Stomach (tissue), 9 donors: Measurements from ENCODE around the gene CHCHD6. TPM values are rescaled to one million over a fixed set of nuclear protein-coding genes. Genes with fewer than 3 reads are reported as not detected.

Source experiments
- DNase-seq, 2 donors: peaks; one replicate each; pipeline versions ENCODE4 v3.0.0 to v3.0.0-alpha.2; 2013 to 2019
- H3K27ac ChIP-seq, 5 donors: fragments of 200-600 bp in 4 of 5; sonication (generic) in 4 of 5; one replicate each; pipeline ENCODE4 v1.5.1; 2013 to 2019; ENCODE audit warnings: mild to moderate bottlenecking in 1 of 5, moderate library complexity in 1 of 5
- H3K27me3 ChIP-seq, 3 donors: fragments of 200-600 bp; sonication (generic); one replicate each; pipeline ENCODE4 v1.5.1; 2017 to 2019; ENCODE audit warnings: mixed run types in 1 of 3
- H3K36me3 ChIP-seq, 4 donors: fragments of 200-600 bp; sonication (generic); 1 replicate in 3 of 4; 2 replicates in 1 of 4; pipeline ENCODE4 v1.5.1; 2016 to 2019
- H3K4me1 ChIP-seq, 4 donors: fragments of 200-600 bp; sonication (generic); one replicate each; pipeline ENCODE4 v1.5.1; 2016 to 2019
- H3K4me3 ChIP-seq, 4 donors: fragments of 200-600 bp; sonication (generic) in 3 of 4; one replicate each; pipeline ENCODE4 v1.5.1; 2016 to 2019; ENCODE audit warnings: mild to moderate bottlenecking in 1 of 4
- H3K9me3 ChIP-seq, 4 donors: fragments of 200-600 bp; sonication (generic); one replicate each; pipeline ENCODE4 v1.5.1; 2016 to 2019
- CTCF ChIP-seq, 7 experiments: fragments of 450-650 bp in 4 of 7; fragments of 200-600 bp in 3 of 7; sonication (generic) in 3 of 7; IDR thresholded peaks; one replicate each; pipeline ENCODE4 v1.5.1; 2016 to 2019; ENCODE audit warnings: antibody characterized with exemption in 7 of 7, control low read depth in 2 of 7, mild to moderate bottlenecking in 1 of 7
- EP300 ChIP-seq: sonication (generic); formaldehyde crosslinking; IDR thresholded peaks from one replicate; pipeline ENCODE4 v1.6.1; 2017; ENCODE audit warnings: antibody characterized with exemption
- POLR2A ChIP-seq, 4 donors: fragments of 450-650 bp; IDR thresholded peaks; one replicate each; pipeline ENCODE4 v1.6.1; 2016; ENCODE audit warnings: antibody characterized with exemption in 4 of 4, control low read depth in 2 of 4, mild to moderate bottlenecking in 1 of 4, moderate library complexity in 1 of 4
- POLR2AphosphoS5 ChIP-seq, 3 donors: sonication (generic); formaldehyde crosslinking; IDR thresholded peaks; one replicate each; pipeline ENCODE4 v1.6.1; 2016; ENCODE audit warnings: antibody characterized with exemption in 3 of 3
- WGBS, 5 donors: extraction: QIAGEN DNeasy Blood & Tissue Kit in 3 of 5; methylation state at CpG; one replicate each; pipeline versions ENCODE4 v1.1.5 to v1.1.7; 2013 to 2018; 5-methylcytosine and 5-hydroxymethylcytosine counted together
- intact Hi-C: fragments of 100-400 bp; cut with DNase I; formaldehyde crosslinking; loops from one replicate; pipeline ENCODE4 v1.15.1; 2023; ENCODE audit warnings: low total_unique reads
- polyA plus RNA-seq, 3 donors: library from polyadenylated mRNA; stranded (reverse); fragments of 200-250 nt; gene quantifications; one replicate each; pipeline ENCODE4 v1.2.3, GENCODE V29; 2013
- total RNA-seq, 5 donors: library from RNA; depleted of rRNA; stranded (reverse); fragments of >200 nt; gene quantifications; one replicate each; pipeline versions ENCODE4 v1.1.0 to v1.2.3, GENCODE V29; 2014 to 2016
- donor health status: healthy with polysubstance abuse.
- donor health status: Bipolar disorder and iron deficiency.
- donor health status: healthy.

CHCHD6 gene
- total and polyA plus RNA-seq, 8 donors, result 4.0 to 40.8 (median 11.9) TPM; not detected in 1

DNA sequence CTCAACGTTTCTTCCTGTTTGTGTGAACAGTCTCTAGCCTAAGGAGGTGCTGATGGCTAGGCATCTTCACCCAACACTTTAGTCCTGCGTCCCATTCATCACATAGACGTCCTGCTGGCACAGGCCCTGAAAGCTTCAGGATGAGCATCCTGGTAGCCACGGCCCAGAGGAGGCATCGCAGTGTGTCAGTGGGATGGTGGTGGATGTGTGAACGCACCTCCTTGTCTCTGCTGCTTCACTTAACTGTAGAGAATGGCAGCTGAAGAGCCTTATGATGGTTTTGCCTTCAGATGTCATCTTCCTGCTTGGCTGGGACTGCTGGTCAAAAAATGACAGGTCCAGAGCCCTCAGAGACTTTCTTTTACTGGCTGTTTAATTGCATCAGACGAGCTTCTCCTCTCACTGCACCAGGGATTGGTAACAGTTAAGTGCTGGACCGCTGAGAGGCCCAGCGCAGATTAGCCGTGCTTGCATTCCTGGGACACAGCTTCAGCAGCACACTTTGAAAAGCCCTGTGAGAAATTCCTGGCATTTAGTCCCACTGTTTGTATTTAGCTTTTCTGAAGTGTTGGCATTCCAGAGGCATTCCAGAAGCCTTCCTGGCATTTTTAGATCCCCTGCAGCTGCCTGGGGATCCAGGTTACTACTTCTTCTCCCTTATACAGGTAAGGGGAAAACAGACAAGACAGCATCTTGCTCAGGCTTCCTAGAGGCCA lies 146.5 kb downstream of the CHCHD6 start:
- 59 to 72% (median 67%) methylated on average over 10 of the region's 10 CpGs for WGBS, 5 donors
- H3K27ac ChIP-seq, result no peak overlapping the region

GRCh38 chr3:126851382-126851781 lies 147.3 kb downstream of the CHCHD6 start:
- DNase-seq, result no peak
- TF ChIP-seq POLR2AphosphoS5 (IDR thresholded peaks at IDR 0.05) (no peak), POLR2A (IDR thresholded peaks at IDR 0.05) (no peak), EP300 (no peak), CTCF (IDR thresholded peaks at IDR 0.05) (no peak)
- no peaks in the 10 kb centered on the region for H3K9me3 ChIP-seq
- H3K36me3 ChIP-seq, result no peaks in the 10 kb centered on the region
- no peak overlapping the region for H3K27ac ChIP-seq
- peaks cover 0 to 16% (median 0%) of the 10 kb centered on the region in 4 donors for H3K4me1 ChIP-seq
- WGBS, 5 donors, result 91 to 99% (median 96%) methylated on average over 4 to 6 of the region's 6 CpGs
- H3K4me3 ChIP-seq, result no peak overlapping the region
- intact Hi-C loops, result no loop called here
- no peaks in the 10 kb centered on the region for H3K27me3 ChIP-seq

More for the DNA sequence above, 146.5 kb downstream of the CHCHD6 start:
- Histone ChIP-seq H3K9me3 (no peaks in the 10 kb centered on the region), H3K36me3 (no peaks in the 10 kb centered on the region), H3K4me3 (no peak overlapping the region), H3K4me1 (peaks cover 0 to 16% (median 0%) of the 10 kb centered on the region in 4 donors), H3K27me3 (no peaks in the 10 kb centered on the region)
- peak in 1 of 2 donors; percentile 45 for DNase-seq
- TF ChIP-seq POLR2AphosphoS5 (IDR thresholded peaks at IDR 0.05) (no peak), CTCF (IDR thresholded peaks at IDR 0.05) (no peak), POLR2A (IDR thresholded peaks at IDR 0.05) (no peak), EP300 (no peak)
- intact Hi-C loops, result no loop called here

DNA sequence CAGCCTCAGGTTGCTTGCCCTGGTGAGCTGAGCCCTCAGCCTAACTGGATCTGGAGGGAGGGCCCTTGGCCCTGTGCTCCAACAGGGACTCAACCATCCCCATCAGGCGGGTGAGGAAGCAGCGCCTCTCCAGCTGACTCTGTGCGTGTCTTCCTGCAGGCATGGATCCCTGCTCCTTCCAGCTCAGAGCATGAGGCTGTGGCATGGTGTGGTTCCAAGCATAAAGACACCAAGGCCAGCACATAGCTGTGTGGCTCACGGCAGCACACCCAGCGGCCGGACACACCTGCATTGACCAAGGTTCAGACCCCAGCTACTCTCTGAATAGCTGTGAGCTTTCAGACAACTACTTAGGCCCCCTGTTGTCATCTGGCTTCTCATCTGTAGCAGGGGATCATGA lies 147.9 kb downstream of the CHCHD6 start:
- DNase-seq, result no peak
- H3K4me1 ChIP-seq, result peaks cover 0 to 16% (median 0%) of the 10 kb centered on the region in 4 donors
- H3K4me3 ChIP-seq, result no peak overlapping the region
- no peaks in the 10 kb centered on the region for H3K9me3 ChIP-seq
- intact Hi-C loops, result no loop called here
- no peaks in the 10 kb centered on the region for H3K36me3 ChIP-seq
- no peak for TF ChIP-seq POLR2A (IDR thresholded peaks at IDR 0.05)
- no peak for TF ChIP-seq CTCF (IDR thresholded peaks at IDR 0.05)
- TF ChIP-seq POLR2AphosphoS5 (IDR thresholded peaks at IDR 0.05), result no peak
- TF ChIP-seq EP300, result no peak
- no peak overlapping the region for H3K27ac ChIP-seq
- no peaks in the 10 kb centered on the region for H3K27me3 ChIP-seq
- 89 to 98% (median 97%) methylated on average over 5 to 6 of the region's 6 CpGs for WGBS, 5 donors

GRCh38 chr3:126852511-126852910 lies 148.5 kb downstream of the CHCHD6 start:
- intact Hi-C loops, result no loop called here
- Histone ChIP-seq H3K36me3 (no peaks in the 10 kb centered on the region), H3K4me3 (no peak overlapping the region), H3K4me1 (peaks cover 0 to 16% (median 0%) of the 10 kb centered on the region in 4 donors), H3K27me3 (no peaks in the 10 kb centered on the region), H3K27ac (no peak overlapping the region), H3K9me3 (no peaks in the 10 kb centered on the region)
- no peak for DNase-seq
- TF ChIP-seq POLR2A (IDR thresholded peaks at IDR 0.05), result no peak
- no peak for TF ChIP-seq EP300
- TF ChIP-seq CTCF (IDR thresholded peaks at IDR 0.05), result no peak
- no peak for TF ChIP-seq POLR2AphosphoS5 (IDR thresholded peaks at IDR 0.05)
- WGBS, 5 donors, result 89 to 93% (median 92%) methylated on average over 10 of the region's 10 CpGs
